ENCODE results near the gene HELQ.
A peak's percentile ranks its signal among the peaks of the same experiment; 100 is the strongest.

The HELQ gene

DNA sequence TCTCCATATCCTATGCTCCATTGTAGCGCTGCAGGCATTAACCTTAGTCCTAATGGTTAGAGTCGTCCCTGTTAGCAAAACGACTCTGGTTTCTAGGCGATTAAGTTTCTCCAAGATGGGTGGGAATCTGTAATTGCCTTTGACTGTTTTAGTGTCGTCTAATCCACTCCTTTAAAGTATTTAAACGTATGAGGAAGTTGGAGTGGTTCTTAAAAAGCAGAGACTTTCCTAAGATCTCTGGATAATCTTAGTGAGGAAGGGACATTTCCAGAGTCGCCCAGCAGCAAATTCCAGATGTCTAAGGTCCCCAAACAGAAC lies 520 bp upstream of the HELQ start:
- TF ChIP-seq, protein P1, sequence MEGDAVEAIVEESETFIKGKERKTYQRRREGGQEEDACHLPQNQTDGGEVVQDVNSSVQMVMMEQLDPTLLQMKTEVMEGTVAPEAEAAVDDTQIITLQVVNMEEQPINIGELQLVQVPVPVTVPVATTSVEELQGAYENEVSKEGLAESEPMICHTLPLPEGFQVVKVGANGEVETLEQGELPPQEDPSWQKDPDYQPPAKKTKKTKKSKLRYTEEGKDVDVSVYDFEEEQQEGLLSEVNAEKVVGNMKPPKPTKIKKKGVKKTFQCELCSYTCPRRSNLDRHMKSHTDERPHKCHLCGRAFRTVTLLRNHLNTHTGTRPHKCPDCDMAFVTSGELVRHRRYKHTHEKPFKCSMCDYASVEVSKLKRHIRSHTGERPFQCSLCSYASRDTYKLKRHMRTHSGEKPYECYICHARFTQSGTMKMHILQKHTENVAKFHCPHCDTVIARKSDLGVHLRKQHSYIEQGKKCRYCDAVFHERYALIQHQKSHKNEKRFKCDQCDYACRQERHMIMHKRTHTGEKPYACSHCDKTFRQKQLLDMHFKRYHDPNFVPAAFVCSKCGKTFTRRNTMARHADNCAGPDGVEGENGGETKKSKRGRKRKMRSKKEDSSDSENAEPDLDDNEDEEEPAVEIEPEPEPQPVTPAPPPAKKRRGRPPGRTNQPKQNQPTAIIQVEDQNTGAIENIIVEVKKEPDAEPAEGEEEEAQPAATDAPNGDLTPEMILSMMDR (conservative IDR thresholded peaks at IDR 0.05; ENCODE audit: low read depth, low read length): no peak
- no peak for DNase-seq (ENCODE audit: low read depth)
- peak overlapping the region; percentile 78 for H3K4me3 ChIP-seq (ENCODE audit: low read depth, low read length)

DNA sequence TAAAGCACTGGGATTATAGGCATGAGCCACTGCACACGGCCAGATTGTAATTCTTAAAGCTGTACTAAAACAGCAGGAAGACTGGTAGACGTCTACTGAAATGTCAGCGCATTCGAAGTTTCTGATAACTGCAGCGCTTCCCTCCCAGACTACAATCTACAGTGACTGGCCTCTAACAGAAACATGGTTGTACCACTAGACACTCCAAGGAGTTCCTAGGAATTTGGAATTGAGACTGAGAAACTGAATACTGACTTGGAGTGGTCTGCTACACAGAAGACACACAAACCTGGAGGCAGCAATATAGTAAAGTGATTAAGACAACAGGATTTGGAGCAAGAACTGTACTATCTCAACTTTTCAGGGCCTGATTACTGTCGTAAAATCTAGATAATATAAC lies 937 bp downstream of the HELQ start:
- H3K4me3 ChIP-seq (ENCODE audit: low read depth, low read length): peak overlapping the region; percentile 78
- TF ChIP-seq, protein P1 (conservative IDR thresholded peaks at IDR 0.05; ENCODE audit: low read depth, low read length): no peak
- DNase-seq (ENCODE audit: low read depth): peak; percentile 36

DNA sequence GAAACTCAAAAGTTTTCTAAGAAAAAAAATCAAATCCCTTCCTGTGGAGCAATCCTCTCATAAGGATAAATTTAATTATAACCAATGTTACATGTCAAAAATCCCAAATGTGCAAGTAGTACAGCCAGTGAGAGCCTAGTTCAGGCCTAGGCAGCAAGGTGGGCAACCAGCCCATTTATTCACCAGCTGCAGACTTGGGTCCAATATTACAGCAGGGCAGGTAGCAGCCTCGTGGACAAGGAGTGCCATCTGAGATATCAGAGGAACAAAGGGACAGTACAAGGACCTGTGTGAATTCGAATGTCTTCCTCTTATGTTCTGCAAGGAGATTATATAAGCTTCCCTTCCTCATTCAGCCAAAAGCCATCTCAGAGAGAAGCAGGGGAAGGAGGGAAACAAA lies 6.6 kb downstream of the HELQ start:
- DNase-seq (ENCODE audit: low read depth): no peak
- TF ChIP-seq, protein P1 (conservative IDR thresholded peaks at IDR 0.05; ENCODE audit: low read depth, low read length): no peak
- H3K4me3 ChIP-seq (ENCODE audit: low read depth, low read length): no peak overlapping the region

DNA sequence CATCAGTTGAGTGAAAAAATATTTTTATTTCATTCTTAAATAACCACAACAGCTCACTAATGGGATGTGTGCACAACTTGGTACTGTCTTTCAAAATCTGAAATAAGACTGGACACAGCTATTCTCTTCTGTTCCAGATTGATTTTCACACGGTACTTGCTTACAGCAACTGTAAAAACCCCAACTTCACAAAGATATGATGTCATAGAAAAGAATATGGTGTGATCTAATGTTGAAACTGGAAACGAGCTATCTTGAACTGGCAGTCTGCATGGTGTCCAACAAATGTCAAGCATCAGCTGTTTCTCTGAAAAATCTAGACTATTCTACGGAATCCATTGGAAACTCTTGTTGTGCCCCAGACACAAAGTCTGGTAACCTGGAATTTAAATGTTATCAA lies 14.7 kb downstream of the HELQ start:
- H3K4me3 ChIP-seq (ENCODE audit: low read depth, low read length): no peak overlapping the region
- TF ChIP-seq, protein P1 (conservative IDR thresholded peaks at IDR 0.05; ENCODE audit: low read depth, low read length): no peak

DNA sequence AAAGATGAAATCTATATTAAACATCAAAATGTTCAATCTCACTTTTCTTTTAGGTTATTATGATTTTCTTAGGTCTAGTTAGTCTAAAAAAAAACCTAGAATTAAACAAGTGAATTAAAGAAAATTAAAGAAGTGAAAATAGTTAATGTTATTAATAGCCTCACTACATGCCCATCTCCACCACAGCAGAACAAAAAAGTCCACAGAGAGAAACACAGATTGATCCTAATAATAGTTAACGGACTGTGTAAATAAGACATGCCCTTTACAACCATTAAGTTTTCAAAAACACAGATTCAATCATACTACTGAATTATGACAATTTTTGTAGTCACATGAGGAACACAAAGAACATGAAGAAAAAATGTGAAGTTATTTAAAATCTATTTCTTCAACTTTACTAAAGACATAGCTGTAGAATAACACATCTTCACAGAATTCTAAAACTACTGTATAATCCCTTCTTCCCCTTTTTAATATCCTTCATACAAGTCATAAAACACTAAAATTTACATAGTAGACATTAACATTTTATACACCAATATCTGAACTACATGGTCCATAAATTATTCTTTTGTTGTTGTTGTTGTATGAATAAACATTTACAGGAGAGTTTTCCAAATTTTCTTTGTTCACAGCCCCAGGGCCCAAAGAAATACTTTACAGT lies 15.3 kb downstream of the HELQ start:
- no peak for DNase-seq (ENCODE audit: low read depth)
- TF ChIP-seq, protein P1 (conservative IDR thresholded peaks at IDR 0.05; ENCODE audit: low read depth, low read length): no peak
- no peak overlapping the region for H3K4me3 ChIP-seq (ENCODE audit: low read depth, low read length)

More for the DNA sequence above, 14.7 kb downstream of the HELQ start:
- no peak for DNase-seq (ENCODE audit: low read depth)

DNA sequence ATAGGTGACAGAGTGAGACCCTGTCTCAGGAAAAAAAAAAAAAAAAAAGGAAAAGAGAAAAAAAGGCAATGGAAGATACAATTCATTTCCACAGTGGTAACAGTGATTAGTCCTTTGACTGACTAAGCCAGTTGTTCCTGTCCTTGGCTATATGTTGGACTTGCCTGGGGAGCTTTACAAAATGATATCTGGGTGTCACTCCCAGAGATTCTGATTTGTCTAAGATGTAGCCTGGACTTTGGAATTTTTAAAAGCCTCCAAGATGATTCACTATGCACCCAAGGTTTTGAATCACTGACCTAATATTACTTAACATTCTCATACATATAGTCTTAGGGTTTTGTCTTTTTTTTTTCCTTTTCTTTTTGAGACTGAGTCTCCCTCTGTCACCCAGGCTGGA lies 16.9 kb downstream of the HELQ start:
- H3K4me3 ChIP-seq (ENCODE audit: low read depth, low read length): no peak overlapping the region
- TF ChIP-seq, protein P1 (conservative IDR thresholded peaks at IDR 0.05; ENCODE audit: low read depth, low read length): no peak
- no peak for DNase-seq (ENCODE audit: low read depth)

DNA sequence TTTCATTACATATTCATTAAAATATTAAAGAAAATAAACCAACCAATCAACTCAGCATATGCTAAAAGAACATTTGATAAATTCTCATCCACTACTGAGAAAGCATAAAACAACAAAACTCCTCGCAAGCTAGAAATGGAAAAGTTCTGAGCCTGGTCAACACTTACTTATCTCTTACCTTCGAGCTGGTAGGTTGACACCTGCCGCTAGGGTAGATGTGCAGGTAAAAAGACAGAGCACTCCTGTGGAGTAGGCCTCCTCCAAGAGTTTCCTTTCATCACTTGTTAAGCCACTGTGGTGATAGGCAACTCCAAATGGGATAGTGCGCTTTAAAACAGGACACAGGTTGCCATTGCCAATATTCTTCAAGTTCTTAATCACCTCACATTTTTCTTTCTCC lies 18.9 kb downstream of the HELQ start:
- H3K4me3 ChIP-seq (ENCODE audit: low read depth, low read length): no peak overlapping the region
- no peak for DNase-seq (ENCODE audit: low read depth)
- TF ChIP-seq, protein P1 (conservative IDR thresholded peaks at IDR 0.05; ENCODE audit: low read depth, low read length): no peak
